ENCODE results near the gene TFF3. TPM values are rescaled to one million over a fixed set of nuclear protein-coding genes. Genes with fewer than 3 reads are reported as not detected.

TFF3 gene
- total RNA-seq, 1 donor from 2014 or later: 31.9 TPM

GRCh38 chr21:42331660-42332059, 16.5 kb upstream of the TFF3 start:
- no peak for DNase-seq (ENCODE audit: extremely low spot score in 2 of 2)
- H3K4me3 ChIP-seq: no peak overlapping the region
- TF ChIP-seq POLR2AphosphoS5 (IDR thresholded peaks at IDR 0.05; ENCODE audit: insufficient read depth in 1 of 2, low read depth in 1 of 2) (no peak), POLR2A (IDR thresholded peaks at IDR 0.05) (no peak)
- TF ChIP-seq, protein P1, sequence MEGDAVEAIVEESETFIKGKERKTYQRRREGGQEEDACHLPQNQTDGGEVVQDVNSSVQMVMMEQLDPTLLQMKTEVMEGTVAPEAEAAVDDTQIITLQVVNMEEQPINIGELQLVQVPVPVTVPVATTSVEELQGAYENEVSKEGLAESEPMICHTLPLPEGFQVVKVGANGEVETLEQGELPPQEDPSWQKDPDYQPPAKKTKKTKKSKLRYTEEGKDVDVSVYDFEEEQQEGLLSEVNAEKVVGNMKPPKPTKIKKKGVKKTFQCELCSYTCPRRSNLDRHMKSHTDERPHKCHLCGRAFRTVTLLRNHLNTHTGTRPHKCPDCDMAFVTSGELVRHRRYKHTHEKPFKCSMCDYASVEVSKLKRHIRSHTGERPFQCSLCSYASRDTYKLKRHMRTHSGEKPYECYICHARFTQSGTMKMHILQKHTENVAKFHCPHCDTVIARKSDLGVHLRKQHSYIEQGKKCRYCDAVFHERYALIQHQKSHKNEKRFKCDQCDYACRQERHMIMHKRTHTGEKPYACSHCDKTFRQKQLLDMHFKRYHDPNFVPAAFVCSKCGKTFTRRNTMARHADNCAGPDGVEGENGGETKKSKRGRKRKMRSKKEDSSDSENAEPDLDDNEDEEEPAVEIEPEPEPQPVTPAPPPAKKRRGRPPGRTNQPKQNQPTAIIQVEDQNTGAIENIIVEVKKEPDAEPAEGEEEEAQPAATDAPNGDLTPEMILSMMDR (IDR thresholded peaks at IDR 0.05): no peak
- no peaks in the 10 kb centered on the region for H3K4me1 ChIP-seq
- intact Hi-C loops (cut with DNase I): no loop called here
- H3K36me3 ChIP-seq: no peaks in the 10 kb centered on the region
- no peaks in the 10 kb centered on the region for H3K9me3 ChIP-seq
- H3K27ac ChIP-seq: no peak overlapping the region
- no peaks in the 10 kb centered on the region for H3K27me3 ChIP-seq

DNA sequence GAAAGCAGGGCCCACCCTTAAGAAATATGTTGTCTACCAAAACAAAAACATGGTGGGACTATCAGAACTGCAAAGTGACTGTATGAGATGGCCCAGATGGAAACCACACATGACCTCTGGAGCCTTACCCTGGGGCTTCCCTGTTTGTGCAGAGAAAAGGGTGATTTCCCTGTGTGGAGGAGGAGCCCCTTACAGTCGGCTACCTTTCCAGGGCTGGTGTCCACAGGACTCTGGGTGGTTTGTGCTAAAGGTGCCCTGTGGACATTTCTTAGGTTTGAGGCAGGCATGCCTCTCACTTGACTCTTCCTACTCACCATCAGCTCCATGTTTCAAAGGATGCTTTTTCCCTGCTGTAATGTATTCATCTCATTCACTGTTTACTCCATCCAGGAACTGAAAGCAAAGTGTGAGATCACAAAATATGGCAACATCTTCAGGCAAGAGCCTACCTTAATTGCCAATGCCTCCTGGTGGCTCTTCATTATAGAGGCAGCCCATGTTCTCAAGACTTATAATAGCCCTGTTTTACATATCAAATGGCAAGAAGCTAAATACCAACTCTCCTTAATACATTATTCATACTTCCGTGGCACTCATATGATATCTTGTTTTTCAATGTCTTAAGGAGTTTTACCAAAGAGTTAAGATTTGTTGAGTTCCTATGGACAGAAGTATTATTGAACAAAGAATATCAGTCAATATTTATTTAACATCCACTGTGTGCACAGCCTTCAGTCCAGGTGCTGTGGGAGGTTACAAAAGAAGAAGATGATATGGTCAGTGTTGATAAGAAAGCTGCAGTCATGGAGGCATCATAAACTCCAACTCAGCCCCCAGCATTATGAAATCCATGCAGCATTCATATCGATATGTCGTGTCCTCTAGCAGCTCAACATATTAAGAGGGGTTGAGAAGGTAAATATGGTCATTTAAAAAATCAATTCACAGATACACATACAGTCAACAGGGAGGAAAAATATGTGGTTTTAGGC, 15.5 kb upstream of the TFF3 start:
- H3K4me1 ChIP-seq: no peaks in the 10 kb centered on the region
- no peak overlapping the region for H3K4me3 ChIP-seq
- H3K36me3 ChIP-seq: no peaks in the 10 kb centered on the region
- H3K9me3 ChIP-seq: no peaks in the 10 kb centered on the region
- TF ChIP-seq POLR2A (IDR thresholded peaks at IDR 0.05): no peak
- TF ChIP-seq, protein P1 (IDR thresholded peaks at IDR 0.05): no peak
- no peak for TF ChIP-seq POLR2AphosphoS5 (IDR thresholded peaks at IDR 0.05; ENCODE audit: insufficient read depth in 1 of 2, low read depth in 1 of 2)
- no peak overlapping the region for H3K27ac ChIP-seq
- H3K27me3 ChIP-seq: no peaks in the 10 kb centered on the region
- intact Hi-C loops (cut with DNase I): no loop called here
- DNase-seq (ENCODE audit: extremely low spot score in 2 of 2): no peak

- DNase-seq (ENCODE audit: extremely low spot score in 2 of 2): no peak
- intact Hi-C loops (cut with DNase I): no loop called here
These were observed 9.7 kb upstream of the TFF3 start for GRCh38 chr21:42324896-42325295.

DNA sequence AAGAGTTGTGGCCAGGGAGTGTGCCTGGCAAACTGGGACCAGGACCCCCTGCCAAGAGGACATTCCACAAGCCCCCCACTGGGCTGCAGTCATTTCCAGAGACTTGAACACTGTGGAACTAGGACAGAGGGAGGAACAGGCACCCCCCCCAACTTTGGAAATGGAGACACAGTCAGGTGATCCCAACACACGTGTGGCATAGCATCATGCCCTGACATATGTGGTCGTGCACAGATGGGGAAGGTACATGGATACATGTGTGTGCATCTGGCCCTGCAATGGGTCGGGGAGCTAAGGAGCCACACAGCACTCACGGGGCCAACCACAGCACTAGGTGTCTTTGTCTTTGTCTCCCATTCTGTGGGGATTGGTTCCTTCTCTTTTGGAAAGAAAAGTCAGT, 6.6 kb upstream of the TFF3 start:
- no peak for TF ChIP-seq POLR2AphosphoS5 (IDR thresholded peaks at IDR 0.05; ENCODE audit: insufficient read depth in 1 of 2, low read depth in 1 of 2)
- TF ChIP-seq POLR2A (IDR thresholded peaks at IDR 0.05): no peak
- TF ChIP-seq, protein P1 (IDR thresholded peaks at IDR 0.05): no peak
- Histone ChIP-seq H3K36me3 (no peaks in the 10 kb centered on the region), H3K4me3 (no peak overlapping the region), H3K27me3 (no peaks in the 10 kb centered on the region), H3K9me3 (no peaks in the 10 kb centered on the region), H3K4me1 (no peaks in the 10 kb centered on the region), H3K27ac (no peak overlapping the region)
- intact Hi-C loops (cut with DNase I): no loop called here
- DNase-seq (ENCODE audit: extremely low spot score in 2 of 2): no peak

More at GRCh38 chr21:42324896-42325295, 9.7 kb upstream of the TFF3 start:
- Histone ChIP-seq H3K9me3 (no peaks in the 10 kb centered on the region), H3K27me3 (no peaks in the 10 kb centered on the region), H3K27ac (no peak overlapping the region), H3K36me3 (no peaks in the 10 kb centered on the region), H3K4me3 (no peak overlapping the region), H3K4me1 (no peaks in the 10 kb centered on the region)
- TF ChIP-seq POLR2A (IDR thresholded peaks at IDR 0.05) (no peak), POLR2AphosphoS5 (IDR thresholded peaks at IDR 0.05; ENCODE audit: insufficient read depth in 1 of 2, low read depth in 1 of 2) (no peak)
- TF ChIP-seq, protein P1 (IDR thresholded peaks at IDR 0.05): no peak

GRCh38 chr21:42321231-42321630, 6.0 kb upstream of the TFF3 start:
- Histone ChIP-seq H3K4me3 (no peak overlapping the region), H3K36me3 (no peaks in the 10 kb centered on the region), H3K4me1 (no peaks in the 10 kb centered on the region), H3K27ac (no peak overlapping the region), H3K9me3 (no peaks in the 10 kb centered on the region), H3K27me3 (no peaks in the 10 kb centered on the region)
- intact Hi-C loops (cut with DNase I): no loop called here
- no peak for DNase-seq (ENCODE audit: extremely low spot score in 2 of 2)
- no peak for TF ChIP-seq POLR2AphosphoS5 (IDR thresholded peaks at IDR 0.05; ENCODE audit: insufficient read depth in 1 of 2, low read depth in 1 of 2)
- TF ChIP-seq, protein P1 (IDR thresholded peaks at IDR 0.05): no peak
- TF ChIP-seq POLR2A (IDR thresholded peaks at IDR 0.05): no peak
